ENCODE data around the gene SETD1A. TPM values are rescaled to one million over a fixed set of nuclear protein-coding genes. Genes with fewer than 3 reads are reported as not detected.
"Not testable (repeated sequence)": the region's sequence is repeated elsewhere in the genome, so short reads cannot be mapped to it uniquely, and the experiment has no call there.

Gene SETD1A
- polyA plus RNA-seq, 3 donors = 18.7 to 22.6 (median 20.2) TPM

- no peak for DNase-seq
Observed at GRCh38 chr16:31016018-31016417, 58.5 kb downstream of the SETD1A start.

GRCh38 chr16:31017756-31018155 is 60.2 kb downstream of the SETD1A start:
- DNase-seq = not testable (repeated sequence)

GRCh38 chr16:31020536-31020935 is 63.0 kb downstream of the SETD1A start:
- no peak for DNase-seq

- no peak for DNase-seq
Observed at GRCh38 chr16:31022544-31023251, 65.1 kb downstream of the SETD1A start.

- DNase-seq = no peak
Observed at GRCh38 chr16:31023252-31023602, 65.7 kb downstream of the SETD1A start.

GRCh38 chr16:31023627-31024226 is 66.2 kb downstream of the SETD1A start:
- no peak for DNase-seq

GRCh38 chr16:31025339-31025738 is 67.8 kb downstream of the SETD1A start:
- no peak for DNase-seq

GRCh38 chr16:31029272-31029671 is 71.7 kb downstream of the SETD1A start:
- no peak for DNase-seq

- DNase-seq = no peak
Observed at GRCh38 chr16:31031276-31031675, 73.7 kb downstream of the SETD1A start.

GRCh38 chr16:31032736-31033708 is 75.5 kb downstream of the SETD1A start, which contains the start of gene STX4:
TSS of gene STX4 (plus strand) at chr16:31033558. CDS start at chr16:31033806, 248 bp downstream.
- peak; percentile 96 for DNase-seq

- DNase-seq = peak; percentile 76
Observed at GRCh38 chr16:31033709-31034492, 76.3 kb downstream of the SETD1A start.

Other genes starting within 250 kb of the SETD1A start
- 10 to 100 TPM; 28.7 to 44.8 (median 40.7) TPM for gene PHKG2, start 209.3 kb upstream of the SETD1A start, polyA plus RNA-seq (ENCODE audit: insufficient read length in 3 of 3)
- 10 to 100 TPM; 11.8 to 14.6 (median 12.8) TPM for gene CFAP119, start 195.7 kb upstream of the SETD1A start, polyA plus RNA-seq (ENCODE audit: insufficient read length in 3 of 3)
- gene RNF40, start 195.4 kb upstream of the SETD1A start, polyA plus RNA-seq (ENCODE audit: insufficient read length in 3 of 3) = 100 to 1,000 TPM; 120 to 133 (median 120) TPM
- 10 to 100 TPM; 26.5 to 32.4 (median 30.3) TPM for gene ZNF629, start 170.5 kb upstream of the SETD1A start, polyA plus RNA-seq (ENCODE audit: insufficient read length in 3 of 3)
- 10 to 100 TPM; 43.7 to 52.6 (median 44.6) TPM for gene BCL7C, start 63.7 kb upstream of the SETD1A start, polyA plus RNA-seq (ENCODE audit: insufficient read length in 3 of 3)
- gene CTF1, start 61.1 kb upstream of the SETD1A start, polyA plus RNA-seq (ENCODE audit: insufficient read length in 3 of 3) = 1 to 10 TPM; 7.5 to 8.4 (median 7.7) TPM
- gene FBXL19, start 34.2 kb upstream of the SETD1A start, polyA plus RNA-seq (ENCODE audit: insufficient read length in 3 of 3) = 10 to 100 TPM; 32.2 to 35.4 (median 34.8) TPM
- 10 to 100 TPM; 21.7 to 23.4 (median 23.3) TPM for gene ORAI3, start 8.7 kb upstream of the SETD1A start, polyA plus RNA-seq (ENCODE audit: insufficient read length in 3 of 3)
- gene HSD3B7, start 27.5 kb downstream of the SETD1A start, polyA plus RNA-seq (ENCODE audit: insufficient read length in 3 of 3) = 10 to 100 TPM in 2 of 3 donors, 1 to 10 TPM in 1; 8.1 to 10.9 (median 10.8) TPM
- gene STX1B, start 52.9 kb downstream of the SETD1A start, polyA plus RNA-seq (ENCODE audit: insufficient read length in 3 of 3) = 1 to 10 TPM; 1.2 to 2.2 (median 1.7) TPM
- gene STX4, start 75.8 kb downstream of the SETD1A start, polyA plus RNA-seq (ENCODE audit: insufficient read length in 3 of 3) = 10 to 100 TPM; 38.4 to 47.3 (median 45.4) TPM
- gene ZNF668, start 116.5 kb downstream of the SETD1A start, polyA plus RNA-seq (ENCODE audit: insufficient read length in 3 of 3) = 1 to 10 TPM; 5.7 to 7.6 (median 6.4) TPM
- gene ZNF646, start 116.7 kb downstream of the SETD1A start, polyA plus RNA-seq (ENCODE audit: insufficient read length in 3 of 3) = 10 to 100 TPM; 13.2 to 19.0 (median 14.5) TPM
- gene PRSS53, start 131.2 kb downstream of the SETD1A start, polyA plus RNA-seq (ENCODE audit: insufficient read length in 3 of 3) = 1 to 10 TPM; 1.0 to 2.0 (median 1.3) TPM
- 10 to 100 TPM; 64.6 to 86.1 (median 72.4) TPM for gene VKORC1, start 137.0 kb downstream of the SETD1A start, polyA plus RNA-seq (ENCODE audit: insufficient read length in 3 of 3)
- gene BCKDK, start 150.6 kb downstream of the SETD1A start, polyA plus RNA-seq (ENCODE audit: insufficient read length in 3 of 3) = 10 to 100 TPM; 40.4 to 47.7 (median 41.6) TPM
- gene KAT8, start 159.9 kb downstream of the SETD1A start, polyA plus RNA-seq (ENCODE audit: insufficient read length in 3 of 3) = 10 to 100 TPM; 66.4 to 80.5 (median 75.9) TPM
- gene PRSS8, start 178.0 kb downstream of the SETD1A start, polyA plus RNA-seq (ENCODE audit: insufficient read length in 3 of 3) = 10 to 100 TPM; 74.4 to 91.2 (median 75.3) TPM
- gene PRSS36, start 192.3 kb downstream of the SETD1A start, polyA plus RNA-seq (ENCODE audit: insufficient read length in 3 of 3) = 1 to 10 TPM; 1.4 to 2.0 (median 1.7) TPM
- 100 to 1,000 TPM; 689 to 914 (median 729) TPM for gene FUS, start 222.4 kb downstream of the SETD1A start, polyA plus RNA-seq (ENCODE audit: insufficient read length in 3 of 3)
- gene PYCARD, start 245.0 kb downstream of the SETD1A start, polyA plus RNA-seq (ENCODE audit: insufficient read length in 3 of 3) = 10 to 100 TPM; 10.3 to 13.1 (median 12.4) TPM